Fibroblast of villous mesenchyme (primary cell): Measurements from ENCODE around the gene HPCAL1. TPM values are rescaled to one million over a fixed set of nuclear protein-coding genes. Genes with fewer than 3 reads are reported as not detected.

Experiments used
- DNase-seq: peaks from one replicate; pipeline ENCODE4 v3.0.0-alpha.2; 2010; ENCODE audit warnings: low read depth
- H3K4me3 ChIP-seq: 2 replicates; pipeline ENCODE4 v1.5.1; 2011; ENCODE audit warnings: low read depth, mild to moderate bottlenecking, low read length
- total RNA-seq: library from RNA; depleted of rRNA; stranded (reverse); fragments of >200 nt; gene quantifications from 2 replicates; pipeline ENCODE4 v1.2.3, GENCODE V29; 2012
- TF ChIP-seq, protein P1 (sequence below): IDR thresholded peaks from 2 replicates; pipeline ENCODE4 v1.5.1; 2012; ENCODE audit warnings: low read depth, mild to moderate bottlenecking, low read length; ENCODE audit not compliant: insufficient read depth

The HPCAL1 gene
- total RNA-seq, 1 donor, result 60.0 TPM

DNA sequence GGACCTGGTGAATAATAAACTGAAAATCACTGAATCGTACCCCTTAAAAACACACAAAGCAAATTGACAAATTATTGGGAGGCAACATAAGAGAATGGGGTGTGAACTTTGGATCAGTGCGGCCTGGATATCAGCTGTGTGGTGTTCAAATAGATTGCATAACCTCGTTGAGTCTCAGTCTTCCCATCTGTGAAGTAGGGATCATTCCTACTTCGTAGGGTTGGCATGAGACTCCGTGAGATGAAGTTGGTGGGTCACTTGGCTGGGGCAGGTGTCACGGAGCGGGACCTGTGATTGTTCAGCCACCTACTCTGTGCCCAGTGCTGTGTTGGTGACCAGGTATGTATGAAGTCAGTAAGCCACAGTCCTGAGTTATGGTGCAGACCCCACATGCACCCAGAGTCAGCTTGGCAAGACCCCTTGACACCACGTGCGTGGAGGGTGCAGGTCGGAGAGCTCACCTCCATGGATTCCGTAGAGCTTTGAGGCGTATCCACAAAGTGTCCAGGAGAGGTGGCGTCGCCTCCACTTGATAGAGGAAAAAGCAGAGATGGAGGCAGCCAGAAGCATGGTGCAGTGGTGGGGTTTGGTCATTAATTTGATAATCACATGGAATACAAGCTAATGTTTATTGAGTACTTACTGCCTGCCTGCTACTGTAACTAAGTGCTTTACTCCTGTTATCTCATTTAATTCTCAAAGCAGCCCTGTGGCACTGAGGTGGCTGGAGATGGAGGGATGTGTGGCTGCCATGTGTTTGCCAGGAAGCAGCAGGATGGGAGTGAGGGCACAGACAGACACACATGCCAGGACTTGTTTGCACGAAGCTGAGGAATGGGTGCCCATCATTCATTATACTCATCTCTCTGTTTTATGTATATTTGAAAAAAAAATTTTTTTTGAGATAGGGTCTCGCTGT lies 35.8 kb downstream of the HPCAL1 start:
- TF ChIP-seq, protein P1, sequence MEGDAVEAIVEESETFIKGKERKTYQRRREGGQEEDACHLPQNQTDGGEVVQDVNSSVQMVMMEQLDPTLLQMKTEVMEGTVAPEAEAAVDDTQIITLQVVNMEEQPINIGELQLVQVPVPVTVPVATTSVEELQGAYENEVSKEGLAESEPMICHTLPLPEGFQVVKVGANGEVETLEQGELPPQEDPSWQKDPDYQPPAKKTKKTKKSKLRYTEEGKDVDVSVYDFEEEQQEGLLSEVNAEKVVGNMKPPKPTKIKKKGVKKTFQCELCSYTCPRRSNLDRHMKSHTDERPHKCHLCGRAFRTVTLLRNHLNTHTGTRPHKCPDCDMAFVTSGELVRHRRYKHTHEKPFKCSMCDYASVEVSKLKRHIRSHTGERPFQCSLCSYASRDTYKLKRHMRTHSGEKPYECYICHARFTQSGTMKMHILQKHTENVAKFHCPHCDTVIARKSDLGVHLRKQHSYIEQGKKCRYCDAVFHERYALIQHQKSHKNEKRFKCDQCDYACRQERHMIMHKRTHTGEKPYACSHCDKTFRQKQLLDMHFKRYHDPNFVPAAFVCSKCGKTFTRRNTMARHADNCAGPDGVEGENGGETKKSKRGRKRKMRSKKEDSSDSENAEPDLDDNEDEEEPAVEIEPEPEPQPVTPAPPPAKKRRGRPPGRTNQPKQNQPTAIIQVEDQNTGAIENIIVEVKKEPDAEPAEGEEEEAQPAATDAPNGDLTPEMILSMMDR, result no peak
- no peak overlapping the region for H3K4me3 ChIP-seq
- no peak for DNase-seq

DNA sequence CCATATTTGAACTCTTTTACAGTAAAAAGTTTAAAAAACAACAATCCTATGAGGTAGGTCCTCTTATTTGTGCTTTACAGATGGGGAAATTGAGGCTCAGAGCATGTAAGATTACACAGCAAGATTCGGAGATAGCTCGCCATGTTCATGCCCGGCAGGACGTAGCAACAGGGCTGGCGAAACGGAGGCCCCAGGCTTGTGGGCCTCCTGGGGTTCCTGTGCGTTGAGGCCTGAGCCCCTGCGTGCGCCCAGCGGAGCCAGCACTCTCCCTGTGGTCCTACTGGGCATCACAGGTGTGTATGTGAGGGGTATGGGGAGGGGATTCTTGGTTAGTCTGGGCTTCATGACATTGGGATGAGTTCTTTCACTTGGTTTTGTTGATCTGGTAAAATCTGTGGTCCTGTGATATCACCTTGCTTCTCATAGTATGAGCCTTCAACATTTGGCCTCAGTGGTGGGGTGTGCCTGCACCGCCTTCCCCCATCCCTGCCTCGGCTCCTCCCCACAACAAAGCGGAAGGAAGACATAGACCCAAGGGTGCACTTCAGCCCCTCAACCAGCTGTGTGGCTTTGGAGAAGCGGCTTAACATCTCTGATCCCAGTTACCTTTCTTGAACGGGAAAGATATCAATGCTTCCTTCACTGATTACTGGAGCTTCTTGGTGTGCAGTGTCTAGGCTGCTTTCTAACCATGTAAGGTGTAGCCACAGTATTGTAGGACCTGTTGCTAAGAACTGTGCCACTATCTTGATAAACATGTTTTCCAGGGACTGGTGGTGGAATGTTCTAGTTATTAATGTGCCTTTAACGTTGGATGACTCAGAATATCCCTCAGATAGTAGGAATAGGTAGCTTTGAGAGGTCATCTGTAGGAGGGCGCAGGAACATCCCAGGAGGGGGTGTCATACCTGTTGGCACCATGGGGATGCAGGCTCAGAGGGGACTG lies 37.2 kb downstream of the HPCAL1 start:
- no peak for DNase-seq
- no peak overlapping the region for H3K4me3 ChIP-seq
- TF ChIP-seq, protein P1, result no peak

DNA sequence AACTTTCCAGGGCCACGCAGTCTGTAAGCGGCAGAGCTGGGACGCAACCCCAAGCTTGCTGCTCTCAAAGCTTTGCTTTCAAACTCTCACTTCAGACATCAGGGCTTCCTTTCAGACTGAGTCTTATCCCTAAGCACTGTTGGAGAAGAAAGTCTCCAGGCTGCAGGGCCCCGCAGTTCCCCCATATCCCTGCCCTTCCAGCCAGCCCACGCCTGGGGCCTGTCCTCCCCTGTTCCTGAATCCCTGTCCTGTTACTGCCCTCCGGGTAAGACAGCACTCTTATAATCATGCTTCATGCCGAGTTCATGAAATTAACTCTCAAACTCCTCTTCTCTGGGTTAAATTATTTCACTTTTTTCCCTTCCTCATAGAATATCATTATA lies 37.9 kb downstream of the HPCAL1 start:
- TF ChIP-seq, protein P1, result no peak
- H3K4me3 ChIP-seq, result no peak overlapping the region
- no peak for DNase-seq

DNA sequence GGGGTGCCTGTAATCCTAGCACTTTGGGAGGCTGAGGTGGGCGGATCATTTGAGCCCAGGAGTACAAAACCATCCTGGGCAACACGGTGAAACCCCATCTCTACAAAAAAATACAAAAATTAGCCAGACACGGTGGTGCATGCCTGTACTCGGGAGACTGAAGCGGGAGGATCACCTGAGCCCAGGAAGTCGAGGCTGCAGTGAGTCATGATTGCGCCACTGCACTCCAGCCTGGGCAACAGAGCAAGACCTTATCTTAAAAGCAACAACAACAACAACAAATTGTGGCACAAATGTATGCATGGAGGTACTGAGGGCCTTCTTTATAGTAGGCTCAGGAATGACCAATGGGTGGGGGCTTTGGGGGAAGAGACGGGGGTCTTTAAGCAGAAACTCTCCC lies 38.5 kb downstream of the HPCAL1 start:
- TF ChIP-seq, protein P1, result no peak
- H3K4me3 ChIP-seq, result no peak overlapping the region
- DNase-seq, result no peak

DNA sequence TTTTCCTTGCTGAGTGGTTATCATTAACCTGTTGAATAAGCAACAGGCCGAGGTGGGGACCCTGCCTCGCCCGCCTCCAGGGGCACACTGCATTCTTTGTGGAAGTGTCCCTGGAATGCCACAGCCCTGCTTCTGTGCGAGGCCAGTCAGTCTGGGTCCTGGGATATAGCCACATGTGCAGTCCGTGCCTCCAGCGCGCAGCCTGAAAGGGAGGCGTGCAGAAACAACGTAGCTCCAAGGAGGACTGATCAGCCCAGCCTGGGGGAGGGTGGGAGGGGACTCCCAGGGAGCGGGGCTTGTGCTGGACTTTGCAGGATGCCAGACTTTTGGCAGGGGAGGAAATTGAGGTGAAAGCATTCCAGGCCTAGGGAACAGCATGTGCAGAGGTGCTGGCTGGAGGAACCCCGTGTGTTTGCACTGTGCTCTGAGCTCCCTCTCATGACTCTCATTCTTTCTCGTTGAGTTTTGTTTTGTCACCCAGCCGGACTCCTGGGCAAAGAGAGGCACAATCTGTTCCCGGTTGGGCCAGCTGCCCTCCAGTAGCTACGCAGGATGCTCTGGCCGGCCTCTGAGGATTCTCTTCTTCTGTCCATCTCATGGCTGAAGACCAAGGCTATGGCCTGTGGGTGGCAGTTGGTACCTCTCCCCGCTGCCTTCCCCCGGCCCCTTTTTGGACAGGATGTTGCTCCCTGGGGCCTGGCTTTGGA lies 39.7 kb downstream of the HPCAL1 start:
- no peak overlapping the region for H3K4me3 ChIP-seq
- TF ChIP-seq, protein P1, result no peak
- DNase-seq, result no peak

DNA sequence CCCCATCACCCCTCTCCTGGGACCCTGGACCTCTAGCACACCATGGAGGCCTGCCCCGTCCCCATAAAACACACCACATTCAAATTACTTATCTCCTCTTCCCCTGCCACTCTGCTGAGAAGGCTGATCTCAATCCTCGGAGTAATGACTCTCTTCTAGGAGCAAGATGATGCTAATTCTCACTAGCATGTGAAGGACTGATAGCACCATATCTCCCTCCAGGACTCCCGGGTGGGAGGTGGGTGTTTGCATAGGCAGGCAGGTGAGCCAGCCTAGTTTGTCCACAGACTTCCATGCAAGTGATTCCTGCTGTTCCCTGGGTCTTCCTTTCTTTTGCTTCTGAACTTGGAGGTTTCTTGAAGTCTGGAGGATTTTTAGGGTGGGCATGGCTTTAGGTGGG lies 40.5 kb downstream of the HPCAL1 start:
- no peak overlapping the region for H3K4me3 ChIP-seq
- TF ChIP-seq, protein P1, result no peak
- no peak for DNase-seq
